ENCODE measurements around the gene SLAMF9. TPM values are rescaled to one million over a fixed set of nuclear protein-coding genes. Genes with fewer than 3 reads are reported as not detected.

SLAMF9 gene
- total RNA-seq, 6 experiments from 2014 or later = 0.68 to 2.2 (median 1.6) TPM; not detected in 2

DNA sequence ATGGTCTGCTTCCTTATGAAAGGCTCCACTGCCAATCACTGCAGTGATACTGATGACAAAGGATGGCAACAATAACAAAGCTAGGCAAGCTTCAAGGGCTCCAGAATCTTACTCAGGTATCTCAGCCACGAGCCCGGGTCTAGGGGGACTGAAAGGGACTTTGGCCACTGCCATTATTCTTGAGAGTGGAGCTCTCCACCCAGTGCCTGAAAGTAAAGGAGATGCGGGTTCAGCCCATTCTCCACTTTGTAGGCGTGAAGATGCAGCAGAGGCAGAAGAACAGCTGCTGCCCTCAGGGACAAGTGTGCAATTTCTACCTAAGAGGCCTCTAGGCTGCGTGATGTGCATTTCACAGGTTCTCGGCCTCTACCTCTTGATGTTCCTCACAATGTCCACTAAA, 31.4 kb upstream of the SLAMF9 start:
- H3K27me3 ChIP-seq = no peaks in the 10 kb centered on the region
- intact Hi-C loops (cut with DNase I) = no loop called here
- no peaks in the 10 kb centered on the region for H3K36me3 ChIP-seq
- DNase-seq = no peak
- TF ChIP-seq POLR2A (IDR thresholded peaks at IDR 0.05) = no peak
- TF ChIP-seq, protein P1, sequence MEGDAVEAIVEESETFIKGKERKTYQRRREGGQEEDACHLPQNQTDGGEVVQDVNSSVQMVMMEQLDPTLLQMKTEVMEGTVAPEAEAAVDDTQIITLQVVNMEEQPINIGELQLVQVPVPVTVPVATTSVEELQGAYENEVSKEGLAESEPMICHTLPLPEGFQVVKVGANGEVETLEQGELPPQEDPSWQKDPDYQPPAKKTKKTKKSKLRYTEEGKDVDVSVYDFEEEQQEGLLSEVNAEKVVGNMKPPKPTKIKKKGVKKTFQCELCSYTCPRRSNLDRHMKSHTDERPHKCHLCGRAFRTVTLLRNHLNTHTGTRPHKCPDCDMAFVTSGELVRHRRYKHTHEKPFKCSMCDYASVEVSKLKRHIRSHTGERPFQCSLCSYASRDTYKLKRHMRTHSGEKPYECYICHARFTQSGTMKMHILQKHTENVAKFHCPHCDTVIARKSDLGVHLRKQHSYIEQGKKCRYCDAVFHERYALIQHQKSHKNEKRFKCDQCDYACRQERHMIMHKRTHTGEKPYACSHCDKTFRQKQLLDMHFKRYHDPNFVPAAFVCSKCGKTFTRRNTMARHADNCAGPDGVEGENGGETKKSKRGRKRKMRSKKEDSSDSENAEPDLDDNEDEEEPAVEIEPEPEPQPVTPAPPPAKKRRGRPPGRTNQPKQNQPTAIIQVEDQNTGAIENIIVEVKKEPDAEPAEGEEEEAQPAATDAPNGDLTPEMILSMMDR (IDR thresholded peaks at IDR 0.05) = no peak
- H3K9me3 ChIP-seq = no peaks in the 10 kb centered on the region
- ATAC-seq = no peak
- WGBS (ENCODE audit: insufficient coverage, low coverage, low lambda C conversion rate, missing lambda C conversion rate) = 78% methylated on average over 4 of the region's 6 CpGs
- no peak overlapping the region for H3K4me3 ChIP-seq
- no peak overlapping the region for H3K27ac ChIP-seq
- H3K4me1 ChIP-seq = peaks cover 0 to 9% (median 0%) of the 10 kb centered on the region in 4 donors

DNA sequence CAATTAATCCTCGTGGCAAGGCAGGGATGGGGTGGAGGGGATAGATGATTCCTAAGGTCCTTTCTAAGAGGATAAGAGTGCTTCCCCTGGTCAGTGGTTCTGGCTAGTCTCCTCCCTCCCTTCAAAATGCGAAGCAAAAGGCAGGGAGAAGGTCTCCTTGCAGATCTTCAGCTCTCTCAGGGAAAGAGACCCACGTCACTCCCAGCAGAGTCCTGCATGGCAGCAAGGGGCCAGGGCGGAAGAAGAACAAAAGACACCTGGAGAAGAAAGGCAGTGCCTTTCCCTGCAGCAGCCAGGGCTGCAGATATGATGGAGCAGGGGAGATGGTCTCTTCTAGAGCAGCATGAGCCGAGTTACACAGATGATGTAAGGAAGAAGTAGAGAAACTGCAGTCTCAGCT, 29.6 kb upstream of the SLAMF9 start:
- H3K4me1 ChIP-seq = peaks cover 0 to 5% (median 0%) of the 10 kb centered on the region in 4 donors

DNA sequence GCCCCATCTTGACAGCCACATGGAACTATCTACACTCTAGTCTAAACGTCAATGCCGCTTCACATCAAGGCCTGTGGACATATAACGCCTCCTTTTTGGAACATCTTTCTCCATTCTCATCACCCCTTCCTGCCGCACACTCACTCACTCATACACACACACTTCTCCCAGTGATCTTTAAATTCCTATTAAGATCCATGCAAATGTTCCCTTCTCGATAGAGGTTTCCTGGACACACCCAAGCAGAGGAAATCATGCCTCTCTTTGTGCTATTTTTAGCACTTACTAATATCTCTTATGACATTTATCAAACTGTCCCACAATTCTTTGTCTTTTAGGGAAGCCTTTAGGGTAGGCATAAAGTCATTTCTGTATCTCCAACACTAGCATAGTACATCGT, 28.2 kb upstream of the SLAMF9 start:
- no peaks in the 10 kb centered on the region for H3K36me3 ChIP-seq
- WGBS (ENCODE audit: insufficient coverage, low coverage, low lambda C conversion rate, missing lambda C conversion rate) = 50% methylated on average over 5 of the region's 6 CpGs
- H3K4me1 ChIP-seq = peaks cover 0 to 5% (median 0%) of the 10 kb centered on the region in 4 donors
- intact Hi-C loops (cut with DNase I) = no loop called here
- H3K4me3 ChIP-seq = no peak overlapping the region
- no peak for ATAC-seq
- H3K9me3 ChIP-seq = no peaks in the 10 kb centered on the region
- H3K27ac ChIP-seq = no peak overlapping the region
- no peaks in the 10 kb centered on the region for H3K27me3 ChIP-seq
- TF ChIP-seq, protein P1 (IDR thresholded peaks at IDR 0.05) = no peak
- no peak for TF ChIP-seq POLR2A (IDR thresholded peaks at IDR 0.05)
- no peak for DNase-seq

More for the DNA sequence above, 29.6 kb upstream of the SLAMF9 start:
- Histone ChIP-seq H3K4me3 (no peak overlapping the region), H3K27ac (no peak overlapping the region), H3K27me3 (no peaks in the 10 kb centered on the region), H3K36me3 (no peaks in the 10 kb centered on the region), H3K9me3 (no peaks in the 10 kb centered on the region)
- WGBS (ENCODE audit: insufficient coverage, low coverage, low lambda C conversion rate, missing lambda C conversion rate) = 60% methylated on average over 3 of the region's 5 CpGs
- intact Hi-C loops (cut with DNase I) = no loop called here
- no peak for DNase-seq
- TF ChIP-seq, protein P1 (IDR thresholded peaks at IDR 0.05) = no peak
- TF ChIP-seq POLR2A (IDR thresholded peaks at IDR 0.05) = no peak
- ATAC-seq = no peak

DNA sequence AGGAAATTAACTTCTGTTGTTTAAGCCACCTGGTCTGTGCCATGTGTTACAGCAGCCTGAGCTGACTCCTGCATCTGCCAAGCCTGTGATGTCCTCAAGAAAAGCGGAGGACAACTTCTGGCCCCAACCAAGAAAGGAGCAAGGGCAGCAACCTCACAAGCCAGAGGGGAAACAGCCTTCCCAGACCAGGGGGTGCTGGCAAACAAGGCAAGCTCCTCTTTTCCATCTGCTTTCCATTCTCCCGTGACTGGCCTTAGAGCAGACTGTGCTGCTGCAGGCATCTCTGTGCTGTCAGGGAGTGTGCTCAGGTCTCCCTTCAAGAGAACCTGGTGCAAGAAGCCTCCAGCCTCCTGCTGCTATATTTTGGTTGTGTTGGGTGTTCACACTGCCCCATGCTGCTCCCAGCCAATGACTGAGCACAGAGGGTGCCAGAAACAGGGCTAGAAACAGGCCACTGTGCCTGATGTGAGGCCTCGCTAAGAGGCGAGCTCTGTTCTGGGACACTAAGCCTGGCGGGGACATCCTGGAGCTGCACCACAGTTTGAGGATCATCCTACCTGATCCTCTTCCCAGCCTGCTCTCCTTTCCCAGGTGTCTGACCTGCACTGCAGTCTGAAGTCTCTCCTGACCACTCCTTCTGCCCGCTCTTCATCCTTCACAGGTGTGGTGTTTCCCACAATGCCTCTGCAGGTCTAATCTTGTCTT, 27.5 kb upstream of the SLAMF9 start:
- intact Hi-C loops (cut with DNase I) = no loop called here
- Histone ChIP-seq H3K36me3 (no peaks in the 10 kb centered on the region), H3K4me1 (peaks cover 0 to 5% (median under 1%) of the 10 kb centered on the region in 4 donors), H3K4me3 (no peak overlapping the region), H3K9me3 (no peaks in the 10 kb centered on the region), H3K27me3 (no peaks in the 10 kb centered on the region), H3K27ac (no peak overlapping the region)
- no peak for ATAC-seq
- no peak for DNase-seq
- TF ChIP-seq POLR2A (IDR thresholded peaks at IDR 0.05) = no peak
- TF ChIP-seq, protein P1 (IDR thresholded peaks at IDR 0.05) = no peak
- WGBS (ENCODE audit: insufficient coverage, low coverage, low lambda C conversion rate, missing lambda C conversion rate) = 100% methylated on average over 2 of the region's 6 CpGs

Measured in right lobe of liver (tissue), 6 donors.